ENCODE results near the gene PLCG1. TPM values are rescaled to one million over a fixed set of nuclear protein-coding genes. Genes with fewer than 3 reads are reported as not detected.

PLCG1 gene
- total and polyA plus RNA-seq, 2 experiments from 2014 or later = 27.4 to 206 TPM

GRCh38 chr20:41139227-41140093 lies 2.1 kb downstream of the PLCG1 start:
- Histone ChIP-seq H3K36me3 (ENCODE audit: insufficient read depth) (no peaks in the 10 kb centered on the region), H2AFZ (no peak overlapping the region), H3K27me3 (ENCODE audit: insufficient read depth) (peaks cover 5% of the 10 kb centered on the region), H3F3A (replicated peaks; ENCODE audit: low read depth) (no peaks in the 10 kb centered on the region), H3K79me2 (replicated peaks; ENCODE audit: insufficient read depth) (peaks cover 66% of the 10 kb centered on the region), H4K20me1 (replicated peaks; ENCODE audit: insufficient read depth) (peaks cover 42% of the 10 kb centered on the region), H3K27ac (ENCODE audit: low read depth) (no peak overlapping the region), H3K4me1 (ENCODE audit: insufficient read depth) (peaks cover 50% of the 10 kb centered on the region), H3K9me2 (ENCODE audit: insufficient read depth) (no peaks in the 10 kb centered on the region), H3K4me2 (peak overlapping the region; percentile 100), H3K4me3 (peak overlapping the region; percentile 81)
- DNase-seq (ENCODE audit: low spot score) = no peak
- Mint-ChIP-seq H3K27me3 (ENCODE audit: insufficient read depth, low read depth, poor library complexity) (peaks cover 18% of the 10 kb centered on the region), H3K4me3 (peak overlapping the region; percentile 90), H3K9me3 (no peaks in the 10 kb centered on the region), H3K27ac (peak overlapping the region; percentile 52; the same call in 1 of the 2 replicates), H3K4me1 (peaks cover 61% of the 10 kb centered on the region), H3K36me3 (ENCODE audit: low read depth) (peaks cover 28% of the 10 kb centered on the region)
- ATAC-seq = no peak
- TF ChIP-seq STAT1 (IDR thresholded peaks at IDR 0.05; ENCODE audit: unreplicated experiment) = no peak
- no peak for TF ChIP-seq CREB1 (CRISPR knock-in tag; IDR thresholded peaks at IDR 0.05; ENCODE audit: low read depth)
- TF ChIP-seq CTCF (conservative IDR thresholded peaks at IDR 0.05; ENCODE audit: low read depth in 2 of 2) = no peak
- no peak for TF ChIP-seq EZH2 (IDR thresholded peaks at IDR 0.05; ENCODE audit: low read depth, unreplicated experiment)
- no peak for TF ChIP-seq POLR2AphosphoS5 (IDR thresholded peaks at IDR 0.05; ENCODE audit: low read depth)
- TF ChIP-seq ZNF331 (CRISPR knock-in tag; IDR thresholded peaks at IDR 0.05; ENCODE audit: low read depth) = no peak
- TF ChIP-seq JUNB (IDR thresholded peaks at IDR 0.05; ENCODE audit: unreplicated experiment) = no peak
- no peak for TF ChIP-seq EZH2phosphoT487 (IDR thresholded peaks at IDR 0.05; ENCODE audit: unreplicated experiment)
- no peak for TF ChIP-seq ETS1 (IDR thresholded peaks at IDR 0.05)
- TF ChIP-seq NANOG (IDR thresholded peaks at IDR 0.05; ENCODE audit: borderline replicate concordance) = no peak
- TF ChIP-seq ZNF462 (CRISPR knock-in tag; IDR thresholded peaks at IDR 0.05) = no peak
- TF ChIP-seq REST (IDR thresholded peaks at IDR 0.05; ENCODE audit: unreplicated experiment) = no peak
- TF ChIP-seq ZNF114 (CRISPR knock-in tag; IDR thresholded peaks at IDR 0.05) = no peak

Data from GM23338 (cell line).